ENCODE measurements around the gene SERPINA12.

SERPINA12 gene

GRCh38 chr14:94509356-94509755 is at the start of gene SERPINA12:
TSS of gene SERPINA12 (minus strand) at chr14:94509469. CDS start at chr14:94498397, 11,072 bp downstream.
- no peak for FAIRE-seq

GRCh38 chr14:94558842-94559241 is 49.6 kb upstream of the SERPINA12 start:
- no peak for FAIRE-seq

GRCh38 chr14:94557327-94557726 is 48.1 kb upstream of the SERPINA12 start:
- FAIRE-seq, result no peak

GRCh38 chr14:94555991-94556390 is 46.7 kb upstream of the SERPINA12 start:
- no peak for FAIRE-seq

GRCh38 chr14:94550041-94550440 is 40.8 kb upstream of the SERPINA12 start:
- FAIRE-seq, result no peak

GRCh38 chr14:94548999-94549985 is 40.0 kb upstream of the SERPINA12 start:
- no peak for FAIRE-seq

- no peak for FAIRE-seq
Observed at GRCh38 chr14:94548131-94548998, 39.1 kb upstream of the SERPINA12 start.

- no peak for FAIRE-seq
Observed at GRCh38 chr14:94547726-94548125, 38.5 kb upstream of the SERPINA12 start.

- no peak for FAIRE-seq
Observed at GRCh38 chr14:94547151-94547680, 37.9 kb upstream of the SERPINA12 start.

- no peak for FAIRE-seq
Observed at GRCh38 chr14:94545131-94545841, 36.0 kb upstream of the SERPINA12 start.

- no peak for FAIRE-seq
Observed at GRCh38 chr14:94544726-94545125, 35.5 kb upstream of the SERPINA12 start.

GRCh38 chr14:94543449-94544124 is 34.3 kb upstream of the SERPINA12 start:
- no peak for FAIRE-seq

- no peak for FAIRE-seq
Observed at GRCh38 chr14:94542811-94543440, 33.7 kb upstream of the SERPINA12 start.

- no peak for FAIRE-seq
Observed at GRCh38 chr14:94542111-94542810, 33.0 kb upstream of the SERPINA12 start.

- FAIRE-seq, result no peak
Observed at GRCh38 chr14:94541234-94541975, 32.1 kb upstream of the SERPINA12 start.

GRCh38 chr14:94540031-94540794 is 30.9 kb upstream of the SERPINA12 start:
- no peak for FAIRE-seq

- FAIRE-seq, result no peak
Observed at GRCh38 chr14:94539181-94539580, 29.9 kb upstream of the SERPINA12 start.

- no peak for FAIRE-seq
Observed at GRCh38 chr14:94538070-94538740, 28.9 kb upstream of the SERPINA12 start.

GRCh38 chr14:94536836-94537235 is 27.6 kb upstream of the SERPINA12 start:
- no peak for FAIRE-seq
